ENCODE data around the gene CCDC120. TPM values are rescaled to one million over a fixed set of nuclear protein-coding genes. Genes with fewer than 3 reads are reported as not detected.

Gene CCDC120
- total RNA-seq, 1 donor from 2014 or later = 8.5 TPM

- Mint-ChIP-seq H3K4me1 (ENCODE audit: unreplicated experiment) (peaks cover 20% of the 10 kb centered on the region), H3K36me3 (ENCODE audit: unreplicated experiment) (no peaks in the 10 kb centered on the region), H3K27ac (ENCODE audit: unreplicated experiment) (peak overlapping the region; percentile 64), H3K27me3 (ENCODE audit: unreplicated experiment) (no peaks in the 10 kb centered on the region), H3K4me3 (ENCODE audit: unreplicated experiment) (peak overlapping the region; percentile 75), H3K9me3 (ENCODE audit: unreplicated experiment) (peaks cover 5% of the 10 kb centered on the region)
- TF ChIP-seq CTCF (IDR thresholded peaks at IDR 0.05) = no peak
- no peak for DNase-seq (ENCODE audit: extremely low spot score, unreplicated experiment)
Observed at GRCh38 chrX:49054073-49054762, 4.6 kb upstream of the CCDC120 start.

DNA sequence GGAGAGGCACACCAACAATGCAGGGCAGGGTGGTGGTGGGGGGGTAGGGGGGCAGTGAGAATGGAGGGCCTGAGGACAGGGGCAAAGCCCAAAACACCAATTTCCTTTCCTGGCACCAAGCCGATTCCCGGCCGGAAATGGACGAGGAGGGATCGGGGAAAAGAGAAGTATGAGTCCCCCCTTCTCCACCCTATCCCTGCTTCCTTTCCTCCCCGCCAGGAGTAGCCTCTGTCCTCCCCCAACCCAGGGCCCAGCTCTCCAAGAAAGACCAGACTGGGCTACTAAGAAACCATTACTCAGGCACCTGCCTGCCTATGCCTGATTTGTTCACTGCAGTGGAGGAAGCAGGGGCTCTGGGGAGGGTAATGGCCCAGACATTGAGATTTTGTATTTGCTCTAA lies 402 bp downstream of the CCDC120 start:
- no peak overlapping the region for H3K27ac Mint-ChIP-seq (ENCODE audit: unreplicated experiment)
- H3K27me3 Mint-ChIP-seq (ENCODE audit: unreplicated experiment) = no peaks in the 10 kb centered on the region
- no peak overlapping the region for H3K4me3 Mint-ChIP-seq (ENCODE audit: unreplicated experiment)
- H3K4me1 Mint-ChIP-seq (ENCODE audit: unreplicated experiment) = peaks cover 14% of the 10 kb centered on the region
- DNase-seq (ENCODE audit: extremely low spot score, unreplicated experiment) = no peak
- H3K36me3 Mint-ChIP-seq (ENCODE audit: unreplicated experiment) = no peaks in the 10 kb centered on the region
- H3K9me3 Mint-ChIP-seq (ENCODE audit: unreplicated experiment) = peaks cover 3% of the 10 kb centered on the region
- no peak for TF ChIP-seq CTCF (IDR thresholded peaks at IDR 0.05)

DNA sequence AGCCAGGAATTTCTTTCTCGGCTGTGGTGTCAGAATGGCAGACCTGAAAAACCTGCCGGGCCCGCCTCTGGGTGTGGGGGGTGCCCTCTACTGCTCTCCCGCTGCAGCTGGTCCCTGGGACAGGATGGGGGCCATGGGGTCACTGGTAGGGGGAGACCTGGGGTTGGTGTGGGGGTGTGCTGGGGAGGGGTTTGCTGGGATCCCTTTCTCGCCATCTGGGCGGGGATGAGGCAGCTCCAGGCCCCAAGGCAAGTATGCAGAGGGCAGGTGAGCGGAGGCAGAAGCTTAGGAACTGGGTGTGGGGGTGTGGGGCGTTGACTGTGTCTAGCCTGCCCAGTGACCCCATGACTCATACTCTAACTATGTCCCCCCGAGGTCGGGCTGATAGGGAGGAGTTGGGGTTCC lies 884 bp downstream of the CCDC120 start:
- DNase-seq (ENCODE audit: extremely low spot score, unreplicated experiment) = no peak
- H3K9me3 Mint-ChIP-seq (ENCODE audit: unreplicated experiment) = peaks cover 3% of the 10 kb centered on the region
- H3K27me3 Mint-ChIP-seq (ENCODE audit: unreplicated experiment) = no peaks in the 10 kb centered on the region
- no peak overlapping the region for H3K27ac Mint-ChIP-seq (ENCODE audit: unreplicated experiment)
- no peak for TF ChIP-seq CTCF (IDR thresholded peaks at IDR 0.05)
- no peaks in the 10 kb centered on the region for H3K36me3 Mint-ChIP-seq (ENCODE audit: unreplicated experiment)
- peaks cover 9% of the 10 kb centered on the region for H3K4me1 Mint-ChIP-seq (ENCODE audit: unreplicated experiment)
- H3K4me3 Mint-ChIP-seq (ENCODE audit: unreplicated experiment) = no peak overlapping the region

DNA sequence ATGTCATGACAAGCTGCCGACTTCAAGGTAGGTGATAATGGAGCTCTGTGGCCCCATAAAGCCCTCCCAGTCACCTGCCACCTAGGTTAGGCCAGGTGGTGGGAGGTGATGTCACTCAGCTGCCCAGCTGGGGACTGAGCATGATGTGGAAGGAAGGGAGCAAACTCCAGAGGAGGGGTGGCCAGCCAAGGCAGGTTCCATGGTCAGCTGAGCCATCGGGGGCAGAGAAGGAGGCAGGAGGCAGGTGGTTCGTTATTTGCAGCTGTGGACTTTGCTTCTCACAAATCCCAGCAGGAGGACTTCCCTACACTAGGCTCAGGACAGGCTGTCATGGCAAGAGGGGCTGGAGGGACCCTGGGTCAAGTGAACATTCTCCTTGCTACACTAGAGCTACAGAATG lies 2.1 kb downstream of the CCDC120 start:
- Mint-ChIP-seq H3K27me3 (ENCODE audit: unreplicated experiment) (no peaks in the 10 kb centered on the region), H3K36me3 (ENCODE audit: unreplicated experiment) (no peaks in the 10 kb centered on the region), H3K27ac (ENCODE audit: unreplicated experiment) (no peak overlapping the region), H3K4me3 (ENCODE audit: unreplicated experiment) (no peak overlapping the region), H3K4me1 (ENCODE audit: unreplicated experiment) (peaks cover 2% of the 10 kb centered on the region), H3K9me3 (ENCODE audit: unreplicated experiment) (peaks cover 3% of the 10 kb centered on the region)
- DNase-seq (ENCODE audit: extremely low spot score, unreplicated experiment) = no peak
- TF ChIP-seq CTCF (IDR thresholded peaks at IDR 0.05) = no peak

- peaks cover 3% of the 10 kb centered on the region for H3K9me3 Mint-ChIP-seq (ENCODE audit: unreplicated experiment)
- no peak for DNase-seq (ENCODE audit: extremely low spot score, unreplicated experiment)
- no peak for TF ChIP-seq CTCF (IDR thresholded peaks at IDR 0.05)
- H3K27me3 Mint-ChIP-seq (ENCODE audit: unreplicated experiment) = no peaks in the 10 kb centered on the region
- no peak overlapping the region for H3K27ac Mint-ChIP-seq (ENCODE audit: unreplicated experiment)
- no peaks in the 10 kb centered on the region for H3K36me3 Mint-ChIP-seq (ENCODE audit: unreplicated experiment)
- H3K4me3 Mint-ChIP-seq (ENCODE audit: unreplicated experiment) = no peak overlapping the region
- no peaks in the 10 kb centered on the region for H3K4me1 Mint-ChIP-seq (ENCODE audit: unreplicated experiment)
Observed at GRCh38 chrX:49061490-49061889, 2.7 kb downstream of the CCDC120 start.
